GM23248 (cell line): ENCODE data around the gene RDM1.

ENCODE experiments used
- EZH2 ChIP-seq: fragments of 200-600 bp; sonication (generic); IDR thresholded peaks from 2 replicates; pipeline ENCODE4 v1.6.1; 2018; ENCODE audit warnings: antibody characterized with exemption, mild to moderate bottlenecking; ENCODE audit not compliant: insufficient read depth, poor library complexity, severe bottlenecking
- EZH2phosphoT487 ChIP-seq: fragments of 200-600 bp; sonication (generic); IDR thresholded peaks from 2 replicates; pipeline ENCODE4 v1.6.1; 2018; ENCODE audit warnings: antibody characterized with exemption, moderate library complexity, mild to moderate bottlenecking, low read depth; ENCODE audit not compliant: insufficient read depth

GRCh38 chr17:35965272-35965671 lies 34.7 kb upstream of the RDM1 start:
- no peak for TF ChIP-seq EZH2
- TF ChIP-seq EZH2phosphoT487: no peak
